Cardiac fibroblast (primary cell): ENCODE data around the gene LRRTM4.

Source experiments
- DNase-seq, 2 donors: peaks; one replicate each; pipeline versions ENCODE4 v3.0.0 to v3.0.0-alpha.2; 2010; ENCODE audit warnings: low read depth in 2 of 2
- H3K4me3 ChIP-seq, 2 donors: replicated peaks in 1 of 2; 1 replicate in 1 of 2; 2 replicates in 1 of 2; pipeline ENCODE4 v1.5.1; 2011; ENCODE audit warnings: low read depth in 2 of 2, low read length in 2 of 2, mild to moderate bottlenecking in 2 of 2, moderate library complexity in 1 of 2
- TF ChIP-seq, protein P1 (sequence below): IDR thresholded peaks from one replicate; pipeline ENCODE4 v1.5.1; 2011; ENCODE audit warnings: low read depth, mild to moderate bottlenecking, low read length, inconsistent platforms

The LRRTM4 gene

DNA sequence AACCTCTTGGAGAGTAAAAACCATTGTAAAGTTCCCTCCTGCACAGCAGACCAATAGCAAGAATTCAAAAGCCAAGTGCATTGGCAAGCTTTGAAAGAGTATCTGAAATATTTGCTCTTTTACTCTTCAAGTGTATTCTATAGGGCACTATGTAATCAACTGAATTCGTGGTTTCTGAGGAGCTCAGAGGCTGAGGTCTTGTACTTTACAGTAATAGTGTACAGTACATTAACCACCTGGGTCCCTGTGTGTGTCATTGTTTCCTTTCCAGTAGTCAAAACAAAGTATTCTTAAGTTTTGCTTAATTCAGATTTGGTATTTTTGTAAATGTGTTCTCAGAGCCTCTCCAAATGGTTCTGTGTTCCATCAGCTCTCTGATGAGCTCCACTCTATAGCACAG, 769.7 kb downstream of the LRRTM4 start:
- TF ChIP-seq, protein P1, sequence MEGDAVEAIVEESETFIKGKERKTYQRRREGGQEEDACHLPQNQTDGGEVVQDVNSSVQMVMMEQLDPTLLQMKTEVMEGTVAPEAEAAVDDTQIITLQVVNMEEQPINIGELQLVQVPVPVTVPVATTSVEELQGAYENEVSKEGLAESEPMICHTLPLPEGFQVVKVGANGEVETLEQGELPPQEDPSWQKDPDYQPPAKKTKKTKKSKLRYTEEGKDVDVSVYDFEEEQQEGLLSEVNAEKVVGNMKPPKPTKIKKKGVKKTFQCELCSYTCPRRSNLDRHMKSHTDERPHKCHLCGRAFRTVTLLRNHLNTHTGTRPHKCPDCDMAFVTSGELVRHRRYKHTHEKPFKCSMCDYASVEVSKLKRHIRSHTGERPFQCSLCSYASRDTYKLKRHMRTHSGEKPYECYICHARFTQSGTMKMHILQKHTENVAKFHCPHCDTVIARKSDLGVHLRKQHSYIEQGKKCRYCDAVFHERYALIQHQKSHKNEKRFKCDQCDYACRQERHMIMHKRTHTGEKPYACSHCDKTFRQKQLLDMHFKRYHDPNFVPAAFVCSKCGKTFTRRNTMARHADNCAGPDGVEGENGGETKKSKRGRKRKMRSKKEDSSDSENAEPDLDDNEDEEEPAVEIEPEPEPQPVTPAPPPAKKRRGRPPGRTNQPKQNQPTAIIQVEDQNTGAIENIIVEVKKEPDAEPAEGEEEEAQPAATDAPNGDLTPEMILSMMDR: no peak
- no peak overlapping the region for H3K4me3 ChIP-seq
- no peak for DNase-seq

DNA sequence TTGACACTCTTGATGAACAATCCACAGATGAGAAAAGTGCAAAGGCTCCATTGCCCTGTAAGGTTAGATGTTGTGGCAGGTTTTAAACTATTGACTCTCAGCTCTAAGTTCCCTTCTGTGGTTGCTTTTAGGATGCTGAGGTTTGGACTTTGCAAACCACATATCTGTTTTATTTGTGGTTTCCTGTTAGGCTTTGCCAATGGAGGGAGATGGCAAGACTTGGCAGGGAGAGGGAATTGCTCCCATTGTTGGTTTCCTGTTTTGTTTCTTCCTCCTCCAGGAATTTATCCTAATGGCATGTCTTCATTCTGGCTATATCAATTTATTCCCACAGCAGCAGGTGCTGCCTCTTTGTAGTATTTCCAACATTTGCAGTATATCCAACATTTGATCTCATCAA, 772.3 kb downstream of the LRRTM4 start:
- no peak overlapping the region for H3K4me3 ChIP-seq
- TF ChIP-seq, protein P1: no peak
- no peak for DNase-seq

DNA sequence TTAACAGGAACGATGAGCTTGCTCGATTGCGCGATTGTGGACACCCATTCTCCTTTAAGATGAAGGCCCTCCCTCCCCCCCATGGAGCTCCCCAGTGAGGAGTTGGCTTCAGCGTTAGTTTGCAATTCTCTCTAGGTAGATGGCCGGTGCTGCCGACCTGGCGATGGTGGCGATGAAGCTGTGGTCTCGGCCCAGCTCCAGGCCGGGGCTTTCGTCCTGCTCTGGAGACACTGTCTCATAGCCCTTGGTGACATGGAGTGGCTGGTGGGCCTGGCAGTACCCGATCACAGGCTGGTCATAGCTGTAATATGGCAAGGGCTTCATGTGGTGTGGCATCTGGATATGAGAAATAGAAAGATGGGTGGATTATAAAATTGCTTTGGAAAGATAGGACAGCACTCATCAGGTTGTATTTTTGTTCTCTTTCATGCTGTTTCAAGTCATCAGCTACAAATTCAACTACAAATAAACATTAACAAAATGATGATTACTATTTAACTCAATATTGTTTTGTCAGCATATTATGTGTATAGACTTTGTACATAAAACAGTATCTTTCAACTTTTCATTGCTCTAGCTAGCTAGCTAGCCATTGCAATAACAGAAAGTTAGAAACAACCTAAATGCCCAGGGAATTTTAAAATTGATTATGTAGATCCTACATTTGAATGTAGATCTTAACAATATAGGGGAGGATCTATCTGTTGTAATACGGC, 773.4 kb downstream of the LRRTM4 start:
- H3K4me3 ChIP-seq: no peak overlapping the region
- no peak for DNase-seq
- TF ChIP-seq, protein P1: no peak

DNA sequence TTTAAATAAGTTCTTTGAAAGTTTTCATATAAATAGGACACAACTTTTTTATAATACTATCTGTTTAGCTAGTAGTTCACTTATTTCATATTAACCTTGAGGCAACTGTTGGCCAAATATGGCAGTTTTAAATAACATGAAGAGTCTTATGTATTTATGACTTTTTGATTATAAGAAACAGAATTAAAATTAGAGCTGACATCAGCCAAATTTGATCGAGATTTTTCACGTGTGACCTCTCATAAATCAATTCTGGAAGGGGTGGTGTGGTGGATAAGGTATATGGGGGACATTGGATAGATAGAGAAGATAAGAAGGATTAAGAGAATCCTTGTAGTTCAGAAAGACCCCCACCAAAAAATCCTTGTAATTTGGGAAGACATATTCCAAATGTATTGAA, 776.6 kb downstream of the LRRTM4 start:
- DNase-seq: no peak
- H3K4me3 ChIP-seq: no peak overlapping the region
- TF ChIP-seq, protein P1: no peak

DNA sequence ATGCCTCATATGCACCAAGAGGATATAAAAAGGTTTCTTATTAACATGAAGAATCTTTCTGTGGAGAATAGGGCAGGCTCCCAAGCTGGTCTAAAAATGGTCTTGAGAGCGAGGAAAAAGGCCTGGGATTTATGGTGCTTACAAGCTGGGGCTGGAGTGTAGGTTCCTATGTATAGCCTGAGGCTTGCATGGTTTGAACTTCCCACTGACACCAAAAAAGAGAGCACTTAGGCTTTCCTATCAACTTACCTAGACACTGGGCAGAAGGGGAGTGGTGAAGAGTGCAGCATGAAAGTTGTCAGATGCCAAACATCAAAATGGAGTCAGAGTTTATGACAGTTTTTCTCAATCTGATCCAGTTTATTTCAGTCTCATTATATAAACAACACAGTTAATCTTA, 784.6 kb downstream of the LRRTM4 start:
- TF ChIP-seq, protein P1: no peak
- no peak overlapping the region for H3K4me3 ChIP-seq
- no peak for DNase-seq

DNA sequence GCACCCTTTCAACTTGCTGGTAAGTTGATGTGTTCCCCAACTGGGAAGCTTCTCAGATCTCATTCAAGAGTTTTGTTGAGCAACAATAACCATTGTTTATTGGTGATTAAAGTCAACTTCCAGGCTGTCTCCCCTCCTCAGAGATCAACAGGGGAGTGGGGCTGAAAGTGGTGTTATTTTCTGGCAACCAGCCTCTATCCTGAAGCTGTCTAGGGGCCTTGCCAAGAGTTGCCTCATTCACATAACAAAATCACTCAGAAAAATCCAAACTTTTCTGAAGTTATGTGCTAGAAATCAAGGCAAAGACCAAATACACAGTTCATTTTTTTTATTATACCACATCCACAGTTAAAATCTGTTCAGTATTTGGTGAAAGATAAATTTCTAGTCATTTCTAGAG, 788.4 kb downstream of the LRRTM4 start:
- TF ChIP-seq, protein P1: no peak
- no peak for DNase-seq

DNA sequence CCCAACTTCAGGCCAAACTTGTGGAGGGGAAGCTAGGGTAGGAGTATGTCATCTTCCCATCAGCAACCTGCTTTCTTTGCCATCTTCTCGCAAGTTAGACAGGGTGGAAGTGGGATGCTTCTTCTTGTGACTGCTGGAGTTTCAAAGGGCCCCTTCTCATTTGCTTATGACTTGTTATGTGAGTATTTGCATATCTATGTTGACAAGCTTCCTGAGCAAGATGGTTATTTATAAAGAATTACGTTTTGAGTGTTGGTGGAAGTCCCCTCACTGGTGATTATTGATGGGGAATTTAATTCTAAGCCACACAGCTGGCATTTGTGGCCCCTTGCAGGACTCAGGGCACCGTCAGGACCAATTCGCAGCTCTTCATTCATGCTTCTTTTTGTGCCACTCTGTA, 791.0 kb downstream of the LRRTM4 start:
- no peak for DNase-seq
- no peak overlapping the region for H3K4me3 ChIP-seq
- TF ChIP-seq, protein P1: no peak

More for the DNA sequence above, 788.4 kb downstream of the LRRTM4 start:
- no peak overlapping the region for H3K4me3 ChIP-seq
